K562 (cell line): ENCODE results near the gene ERBB3. TPM values are rescaled to one million over a fixed set of nuclear protein-coding genes. Genes with fewer than 3 reads are reported as not detected.

Experiments used
- ATAC-seq: fragments of 200-7000 bp; cut with Tn5 transposase; 3 replicates; pipeline ENCODE4 v1.9.1; 2020; ENCODE audit warnings: moderate library complexity
- BruUV-seq: library from RNA; stranded (reverse); fragments of 400-500 nt; replicated peaks from 2 replicates; lab custom pipeline; 2021; lab: Mats Ljungman, UMichigan
- CTCF ChIA-PET: fragments of 300-600 bp; formaldehyde crosslinking; extraction: SDS; loops from one replicate; lab custom pipeline; 2021; ENCODE audit warnings: low intra/inter-chr PET ratio; lab: Yijun Ruan, JAX
- POLR2A ChIA-PET: fragments of 300-600, 350-650 bp; sonication (Branson Sonifier 250); formaldehyde crosslinking; extraction: SDS; loops from one replicate; lab custom pipeline; 2021; ENCODE audit warnings: antibody characterized with exemption, inconsistent platforms; lab: Yijun Ruan, JAX
- DNase-seq, 4 experiments: peaks; one replicate each; pipeline versions ENCODE4 v3.0.0 to v3.0.0-alpha.2; 2011 to 2018; ENCODE audit warnings: low spot score in 3 of 4, mixed read lengths in 3 of 4; ENCODE audit errors: extremely low read depth in 1 of 4
- FAIRE-seq: peaks from 2 replicates; lab custom pipeline; 2011; peaks lifted over from hg19 to GRCh38; lab: Jason Lieb, UNC
- H2AFZ ChIP-seq: 2 replicates; pipeline ENCODE4 v1.6.0; 2011; ENCODE audit warnings: low read depth, low read length, control low read depth, inconsistent platforms
- H3K27ac ChIP-seq: fragments of 200-600 bp; 3 replicates; pipeline ENCODE4 v1.8.0; 2011; ENCODE audit warnings: low read depth, mild to moderate bottlenecking, control low read depth, inconsistent platforms, low read length, moderate library complexity, mixed read lengths; ENCODE audit errors: extremely low read depth
- H3K27me3 ChIP-seq, 2 experiments: fragments of 300-600 bp in 1 of 2; 2 replicates in 1 of 2; 3 replicates in 1 of 2; pipeline versions ENCODE4 v1.6.0 to v1.8.0; 2011; ENCODE audit warnings: inconsistent platforms in 2 of 2, low read length in 2 of 2, mild to moderate bottlenecking in 1 of 2, mixed read lengths in 1 of 2, moderate library complexity in 1 of 2; ENCODE audit not compliant: control insufficient read depth in 2 of 2, insufficient read depth in 2 of 2
- H3K36me3 ChIP-seq: fragments of 300-600 bp; 3 replicates; pipeline ENCODE4 v1.8.0; 2011; ENCODE audit warnings: mild to moderate bottlenecking, low read length, inconsistent platforms; ENCODE audit not compliant: control insufficient read depth, insufficient read depth
- H3K4me1 ChIP-seq, 2 experiments: fragments of 200-600 bp in 1 of 2; replicated peaks in 1 of 2; 2 replicates in 1 of 2; 3 replicates in 1 of 2; pipeline versions ENCODE4 v1.5.1 to v1.8.0; 2011; ENCODE audit warnings: inconsistent platforms in 2 of 2, low read length in 2 of 2, mild to moderate bottlenecking in 1 of 2, mixed read lengths in 1 of 2, moderate library complexity in 1 of 2; ENCODE audit not compliant: control insufficient read depth in 2 of 2, insufficient read depth in 2 of 2
- H3K4me2 ChIP-seq: 2 replicates; pipeline ENCODE4 v1.6.1; 2011; ENCODE audit warnings: low read length, control low read depth, inconsistent platforms, mixed read lengths; ENCODE audit not compliant: insufficient read depth
- H3K4me3 ChIP-seq: fragments of 200-600 bp; sonication (generic), shearing (Covaris generic); 2 replicates; pipeline ENCODE4 v1.5.1; 2016; ENCODE audit warnings: control low read depth, inconsistent platforms
- H3K79me2 ChIP-seq: fragments of 200-600 bp; 3 replicates; pipeline ENCODE4 v1.8.0; 2011; ENCODE audit warnings: low read length, inconsistent platforms; ENCODE audit not compliant: control insufficient read depth, insufficient read depth
- H3K9ac ChIP-seq, 2 experiments: 2 replicates each; pipeline versions ENCODE4 v1.6.0 to v1.6.1; 2011; ENCODE audit warnings: low read depth in 2 of 2, low read length in 2 of 2, control low read depth in 1 of 2, inconsistent platforms in 1 of 2, mild to moderate bottlenecking in 1 of 2, mixed read lengths in 1 of 2; ENCODE audit not compliant: insufficient read depth in 1 of 2
- H3K9me1 ChIP-seq: one replicate; pipeline ENCODE4 v1.6.0; 2011; ENCODE audit warnings: inconsistent platforms, mild to moderate bottlenecking, low read length, moderate library complexity; ENCODE audit not compliant: control insufficient read depth, insufficient read depth
- H3K9me3 ChIP-seq: replicated peaks from 2 replicates; pipeline ENCODE4 v1.5.1; 2011; ENCODE audit warnings: low read depth, low read length, inconsistent platforms; ENCODE audit not compliant: control insufficient read depth, insufficient read depth
- H4K20me1 ChIP-seq: replicated peaks from 2 replicates; pipeline ENCODE4 v1.6.1; 2011; ENCODE audit warnings: low read length, inconsistent platforms, mixed read lengths; ENCODE audit not compliant: control insufficient read depth, insufficient read depth
- BRF1 ChIP-seq: IDR thresholded peaks from 3 replicates; pipeline ENCODE4 v1.6.1; 2011; ENCODE audit warnings: borderline replicate concordance, mild to moderate bottlenecking; ENCODE audit not compliant: insufficient read length; ENCODE audit errors: extremely low read depth
- CHCHD3 ChIP-seq: fragments of 250-450 bp; sonication (Bioruptor Pico); IDR thresholded peaks from 2 replicates; pipeline ENCODE4 v2.1.2; 2022; ENCODE audit warnings: mild to moderate bottlenecking
- CXXC5 ChIP-seq: fragments of 250-450 bp; sonication (Bioruptor Pico); IDR thresholded peaks from 2 replicates; pipeline ENCODE4 v1.8.0; 2022; ENCODE audit warnings: inconsistent platforms, mild to moderate bottlenecking, moderate library complexity
- HDGF ChIP-seq: fragments of 450-650 bp; IDR thresholded peaks from 2 replicates; pipeline ENCODE4 v1.6.1; 2016
- MAZ ChIP-seq, 2 experiments: fragments of 450-650 bp in 1 of 2; sonication (generic) in 1 of 2; formaldehyde crosslinking; IDR thresholded peaks in 1 of 2; conservative IDR thresholded peaks in 1 of 2; 2 replicates each; pipeline versions ENCODE4 v1.4.0 to v1.5.0; 2020; ENCODE audit warnings: mild to moderate bottlenecking in 1 of 2, missing genetic modification reagents in 1 of 2
- NFYB ChIP-seq: IDR thresholded peaks from 2 replicates; pipeline ENCODE4 v1.6.1; 2011; ENCODE audit warnings: mild to moderate bottlenecking, moderate library complexity; ENCODE audit not compliant: insufficient read length; ENCODE audit errors: extremely low read depth
- POLR2A ChIP-seq: fragments of 450-650 bp; conservative IDR thresholded peaks from 2 replicates; pipeline ENCODE4 v1.6.1; 2016
- RAD21 ChIP-seq, 2 experiments: fragments of 250-450 bp in 1 of 2; fragments of 450-650 bp in 1 of 2; sonication (Bioruptor Pico) in 1 of 2; formaldehyde crosslinking in 1 of 2; IDR thresholded peaks in 1 of 2; conservative IDR thresholded peaks in 1 of 2; 2 replicates each; pipeline versions ENCODE4 v1.4.0 to v1.8.0; 2020 to 2022; ENCODE audit warnings: mild to moderate bottlenecking in 2 of 2, moderate library complexity in 1 of 2
- SMARCC2 ChIP-seq: fragments of 450-650 bp; IDR thresholded peaks from 2 replicates; pipeline ENCODE4 v1.6.1; 2017; ENCODE audit warnings: antibody characterized with exemption, moderate library complexity, mild to moderate bottlenecking, low read depth
- ZKSCAN1 ChIP-seq: fragments of 150-350 bp; IDR thresholded peaks from 2 replicates; pipeline ENCODE4 v1.6.1; 2016; ENCODE audit warnings: low read depth, low read length
- ZNF134 ChIP-seq: fragments of 250-450 bp; sonication (Bioruptor Pico); conservative IDR thresholded peaks from 2 replicates; pipeline ENCODE4 v1.4.0; 2020
- ZNF24 ChIP-seq: fragments of 450-650 bp; IDR thresholded peaks from 2 replicates; pipeline ENCODE4 v1.6.1; 2016
- ZSCAN32 ChIP-seq: fragments of 450-650 bp; formaldehyde crosslinking; IDR thresholded peaks from 2 replicates; pipeline ENCODE4 v1.4.0; 2020; ENCODE audit warnings: mild to moderate bottlenecking, moderate library complexity
- WGBS: fragments of 100-300 bp; shearing (Covaris generic); methylation state at CpG from one replicate; pipeline ENCODE4 v1.1.6; 2016; ENCODE audit warnings: low coverage, mixed read lengths; ENCODE audit not compliant: insufficient coverage; ENCODE audit errors: missing lambda C conversion rate; 5-methylcytosine and 5-hydroxymethylcytosine counted together
- in situ Hi-C: fragments of 300-500 bp; cut with MboI; formaldehyde crosslinking; loops from 4 replicates; pipeline ENCODE4 v1.15.0; 2018; ENCODE audit warnings: inconsistent platforms, mixed read lengths
- intact Hi-C: fragments of 100-400 bp; cut with micrococcal nuclease; formaldehyde crosslinking; loops from 2 replicates; pipeline ENCODE4 v1.14.2; 2022
- polyA plus RNA-seq, 8 experiments: library from polyadenylated mRNA; depleted of rRNA in 4 of 8; stranded (reverse) in 5 of 8; unstranded in 3 of 8; fragments of >200 nt; fragmentation: Nextera tagmentation in 2 of 8; fragmentation: Illumina TruSeq in 1 of 8; extraction: Ambion mirVana in 2 of 8; extraction: Trizol in 1 of 8; gene quantifications; 2 replicates each; pipeline versions ENCODE4 v1.2.1 to v1.2.3, GENCODE V29; 2011 to 2014; ENCODE audit warnings: inconsistent platforms in 1 of 8, missing spikeins in 1 of 8
- total RNA-seq, 7 experiments: library from RNA; depleted of rRNA in 6 of 7; stranded (reverse); fragments of >200 nt in 6 of 7; fragmentation: Illumina TruSeq in 2 of 7; extraction: Trizol in 2 of 7; gene quantifications; 2 replicates each; pipeline versions ENCODE4 v1.2.1 to v1.2.3, GENCODE V29; 2011 to 2021; ENCODE audit warnings: low replicate concordance in 1 of 7
- TF ChIP-seq, protein P1 (sequence below): sonication (generic); formaldehyde crosslinking; IDR thresholded peaks from 2 replicates; pipeline ENCODE4 v1.9.0; 2022; ENCODE audit warnings: mild to moderate bottlenecking, missing genetic modification reagents
- TF ChIP-seq, protein P2 (sequence below): sonication (generic); formaldehyde crosslinking; IDR thresholded peaks from 2 replicates; pipeline ENCODE4 v1.8.1; 2023; ENCODE audit warnings: mild to moderate bottlenecking, missing genetic modification reagents
- TF ChIP-seq, protein P3 (sequence below): fragments of 450-650 bp; formaldehyde crosslinking; IDR thresholded peaks from 2 replicates; pipeline ENCODE4 v1.4.0; 2022; ENCODE audit warnings: mild to moderate bottlenecking, moderate library complexity
- TF ChIP-seq, protein P4 (sequence below), 2 experiments: IDR thresholded peaks; 2 replicates each; pipeline ENCODE4 v1.6.1; 2011; ENCODE audit warnings: borderline replicate concordance in 1 of 2, control low read depth in 1 of 2, low read depth in 1 of 2, low read length in 1 of 2, mild to moderate bottlenecking in 1 of 2, mixed read lengths in 1 of 2, moderate library complexity in 1 of 2; ENCODE audit not compliant: insufficient read depth in 1 of 2, insufficient read length in 1 of 2, poor library complexity in 1 of 2, severe bottlenecking in 1 of 2; ENCODE audit errors: extremely low read depth in 1 of 2

The ERBB3 gene
- total and polyA plus RNA-seq, 9 of the 15 experiments (the other 6 are each of a cell fraction or from before 2014, with no cell fraction given): 1.5 to 5.4 (median 3.8) TPM

DNA sequence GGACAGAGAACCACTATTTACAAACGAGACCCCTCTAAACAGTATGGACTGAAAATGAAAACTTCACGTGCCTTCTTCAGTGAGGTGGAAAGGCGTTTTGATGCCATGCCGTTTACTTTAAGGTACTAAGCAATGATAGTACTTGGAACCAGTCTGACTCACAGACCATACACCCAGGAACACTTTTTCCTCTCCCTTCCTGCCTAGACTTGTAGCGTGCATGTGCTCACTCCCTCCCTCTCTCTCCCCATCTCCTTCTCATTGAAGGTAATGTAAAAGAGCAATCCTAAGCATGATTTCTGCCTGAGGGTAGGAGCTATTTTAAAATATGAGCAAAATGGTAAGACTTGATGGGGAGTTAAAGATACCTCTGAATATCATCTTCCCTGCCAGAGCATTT, 30.6 kb downstream of the ERBB3 start (continued):
- TF ChIP-seq ZSCAN32 (CRISPR knock-in tag) (no peak), MAZ (CRISPR knock-in tag; conservative IDR thresholded peaks at IDR 0.05 in 1 of 2, IDR thresholded peaks at IDR 0.05 in 1 of 2) (no peak), HDGF (no peak), NFYB (no peak), ZKSCAN1 (no peak), ZNF134 (no peak)
- TF ChIP-seq, protein P1, sequence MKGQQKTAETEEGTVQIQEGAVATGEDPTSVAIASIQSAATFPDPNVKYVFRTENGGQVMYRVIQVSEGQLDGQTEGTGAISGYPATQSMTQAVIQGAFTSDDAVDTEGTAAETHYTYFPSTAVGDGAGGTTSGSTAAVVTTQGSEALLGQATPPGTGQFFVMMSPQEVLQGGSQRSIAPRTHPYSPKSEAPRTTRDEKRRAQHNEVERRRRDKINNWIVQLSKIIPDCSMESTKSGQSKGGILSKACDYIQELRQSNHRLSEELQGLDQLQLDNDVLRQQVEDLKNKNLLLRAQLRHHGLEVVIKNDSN (CRISPR knock-in tag): no peak
- TF ChIP-seq, all 486 proteins: peak for 0

DNA sequence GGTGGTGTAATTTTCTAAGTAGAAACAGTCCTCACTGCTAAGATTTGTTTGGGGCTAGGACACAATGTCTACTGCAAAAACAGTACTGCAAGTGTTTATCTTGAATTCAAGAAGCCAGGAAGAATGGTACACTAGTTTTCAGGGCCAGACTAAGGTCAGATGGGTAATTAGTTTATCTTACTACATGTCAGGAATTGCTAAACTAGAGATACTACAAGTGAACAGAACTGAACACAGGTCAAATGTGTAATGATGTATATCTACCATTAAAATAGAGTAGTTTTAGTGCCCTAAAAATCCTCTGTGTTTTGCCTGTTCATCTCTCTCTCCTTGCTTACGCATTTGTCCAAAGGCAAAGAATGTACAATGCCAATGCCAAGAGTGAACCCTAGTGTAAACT, 34.1 kb downstream of the ERBB3 start:
- intact Hi-C loops: no loop called here
- POLR2A ChIA-PET: interaction anchor here (2.1 kb wide), 1 partner anchor 10 kb away, joined by 9 read pairs; the partner anchor contains the start of gene PA2G4
- TF ChIP-seq SMARCC2: no peak
- peak; percentile 50; the same call in 1 of the 2 replicates for TF ChIP-seq POLR2A
- TF ChIP-seq ZNF24: no peak
- no peak for TF ChIP-seq RAD21 (CRISPR knock-in tag; conservative IDR thresholded peaks at IDR 0.05 in 1 of 2, IDR thresholded peaks at IDR 0.05 in 1 of 2)
- TF ChIP-seq, protein P2, sequence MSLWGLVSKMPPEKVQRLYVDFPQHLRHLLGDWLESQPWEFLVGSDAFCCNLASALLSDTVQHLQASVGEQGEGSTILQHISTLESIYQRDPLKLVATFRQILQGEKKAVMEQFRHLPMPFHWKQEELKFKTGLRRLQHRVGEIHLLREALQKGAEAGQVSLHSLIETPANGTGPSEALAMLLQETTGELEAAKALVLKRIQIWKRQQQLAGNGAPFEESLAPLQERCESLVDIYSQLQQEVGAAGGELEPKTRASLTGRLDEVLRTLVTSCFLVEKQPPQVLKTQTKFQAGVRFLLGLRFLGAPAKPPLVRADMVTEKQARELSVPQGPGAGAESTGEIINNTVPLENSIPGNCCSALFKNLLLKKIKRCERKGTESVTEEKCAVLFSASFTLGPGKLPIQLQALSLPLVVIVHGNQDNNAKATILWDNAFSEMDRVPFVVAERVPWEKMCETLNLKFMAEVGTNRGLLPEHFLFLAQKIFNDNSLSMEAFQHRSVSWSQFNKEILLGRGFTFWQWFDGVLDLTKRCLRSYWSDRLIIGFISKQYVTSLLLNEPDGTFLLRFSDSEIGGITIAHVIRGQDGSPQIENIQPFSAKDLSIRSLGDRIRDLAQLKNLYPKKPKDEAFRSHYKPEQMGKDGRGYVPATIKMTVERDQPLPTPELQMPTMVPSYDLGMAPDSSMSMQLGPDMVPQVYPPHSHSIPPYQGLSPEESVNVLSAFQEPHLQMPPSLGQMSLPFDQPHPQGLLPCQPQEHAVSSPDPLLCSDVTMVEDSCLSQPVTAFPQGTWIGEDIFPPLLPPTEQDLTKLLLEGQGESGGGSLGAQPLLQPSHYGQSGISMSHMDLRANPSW: no peak
- TF ChIP-seq, protein P3, sequence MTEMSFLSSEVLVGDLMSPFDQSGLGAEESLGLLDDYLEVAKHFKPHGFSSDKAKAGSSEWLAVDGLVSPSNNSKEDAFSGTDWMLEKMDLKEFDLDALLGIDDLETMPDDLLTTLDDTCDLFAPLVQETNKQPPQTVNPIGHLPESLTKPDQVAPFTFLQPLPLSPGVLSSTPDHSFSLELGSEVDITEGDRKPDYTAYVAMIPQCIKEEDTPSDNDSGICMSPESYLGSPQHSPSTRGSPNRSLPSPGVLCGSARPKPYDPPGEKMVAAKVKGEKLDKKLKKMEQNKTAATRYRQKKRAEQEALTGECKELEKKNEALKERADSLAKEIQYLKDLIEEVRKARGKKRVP (CRISPR knock-in tag): no peak
- TF ChIP-seq, protein P4, sequence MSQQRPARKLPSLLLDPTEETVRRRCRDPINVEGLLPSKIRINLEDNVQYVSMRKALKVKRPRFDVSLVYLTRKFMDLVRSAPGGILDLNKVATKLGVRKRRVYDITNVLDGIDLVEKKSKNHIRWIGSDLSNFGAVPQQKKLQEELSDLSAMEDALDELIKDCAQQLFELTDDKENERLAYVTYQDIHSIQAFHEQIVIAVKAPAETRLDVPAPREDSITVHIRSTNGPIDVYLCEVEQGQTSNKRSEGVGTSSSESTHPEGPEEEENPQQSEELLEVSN (IDR thresholded peaks at IDR 0.05; ENCODE audit: borderline replicate concordance in 1 of 2, extremely low read depth in 1 of 2, insufficient read depth in 1 of 2, insufficient read length in 1 of 2, low read depth in 1 of 2, low read length in 1 of 2, poor library complexity in 1 of 2, severe bottlenecking in 1 of 2): no peak
- TF ChIP-seq BRF1: no peak
- TF ChIP-seq CHCHD3 (CRISPR knock-in tag): peak; percentile 76; the same call in 1 of the 2 replicates
- no peak for TF ChIP-seq CXXC5 (CRISPR knock-in tag)

More for the DNA sequence above, 34.1 kb downstream of the ERBB3 start:
- CTCF ChIA-PET: no interaction called here
- no peak for DNase-seq
- H3K9me1 ChIP-seq: no peaks in the 10 kb centered on the region
- no peak overlapping the region for H3K9ac ChIP-seq
- in situ Hi-C loops: no loop called here
- BruUV-seq: no TSS peak
- H3K79me2 ChIP-seq: peaks cover 25% of the 10 kb centered on the region
- H3K4me3 ChIP-seq: no peak overlapping the region
- H3K4me2 ChIP-seq: no peak overlapping the region
- ATAC-seq: no peak
- peaks cover 63% of the 10 kb centered on the region for H3K36me3 ChIP-seq
- H3K9me3 ChIP-seq: peaks cover 8% of the 10 kb centered on the region
- H3K27me3 ChIP-seq: no peaks in the 10 kb centered on the region
- no peak for FAIRE-seq
- H3K27ac ChIP-seq: no peak overlapping the region
- WGBS: 100% methylated on average over 1 of the region's 1 CpG
- H3K4me1 ChIP-seq: peaks cover 5 to 10% of the 10 kb centered on the region in 2 experiments
- H4K20me1 ChIP-seq: no peaks in the 10 kb centered on the region
- no peak overlapping the region for H2AFZ ChIP-seq
